ENCODE data around the gene TMEM135.
"Not testable (repeated sequence)": the region's sequence is repeated elsewhere in the genome, so short reads cannot be mapped to it uniquely, and the experiment has no call there.

The TMEM135 gene

GRCh38 chr11:87081358-87081757, 43.6 kb downstream of the TMEM135 start:
- DNase-seq, result no peak

GRCh38 chr11:87082590-87082989, 44.9 kb downstream of the TMEM135 start:
- no peak for DNase-seq

GRCh38 chr11:87083029-87083428, 45.3 kb downstream of the TMEM135 start:
- no peak for DNase-seq

- peak; percentile 33 for DNase-seq
Measured at GRCh38 chr11:87092159-87092558, 54.4 kb downstream of the TMEM135 start.

- no peak for DNase-seq
Measured at GRCh38 chr11:87092567-87092966, 54.8 kb downstream of the TMEM135 start.

- peak; percentile 30 for DNase-seq
Measured at GRCh38 chr11:87097582-87097981, 59.8 kb downstream of the TMEM135 start.

- DNase-seq, result no peak
Measured at GRCh38 chr11:87101956-87102580, 64.3 kb downstream of the TMEM135 start.

GRCh38 chr11:87105826-87106225, 68.1 kb downstream of the TMEM135 start:
- DNase-seq, result not testable (repeated sequence)

- DNase-seq, result not testable (repeated sequence)
Measured at GRCh38 chr11:87107379-87107778, 69.6 kb downstream of the TMEM135 start.

GRCh38 chr11:87110443-87111131, 72.9 kb downstream of the TMEM135 start:
- no peak for DNase-seq

- no peak for DNase-seq
Measured at GRCh38 chr11:87114093-87114492, 76.4 kb downstream of the TMEM135 start.

- DNase-seq, result no peak
Measured at GRCh38 chr11:87116185-87116584, 78.5 kb downstream of the TMEM135 start.

- DNase-seq, result no peak
Measured at GRCh38 chr11:87120937-87121336, 83.2 kb downstream of the TMEM135 start.

- DNase-seq, result no peak
Measured at GRCh38 chr11:87122852-87123251, 85.1 kb downstream of the TMEM135 start.

GRCh38 chr11:87125257-87125656, 87.5 kb downstream of the TMEM135 start:
- no peak for DNase-seq

GRCh38 chr11:87127101-87127500, 89.4 kb downstream of the TMEM135 start:
- DNase-seq, result no peak

- DNase-seq, result no peak
Measured at GRCh38 chr11:87128372-87128771, 90.6 kb downstream of the TMEM135 start.

- DNase-seq, result no peak
Measured at GRCh38 chr11:87134524-87135106, 96.9 kb downstream of the TMEM135 start.

GRCh38 chr11:87136236-87136635, 98.5 kb downstream of the TMEM135 start:
- no peak for DNase-seq

GRCh38 chr11:87137711-87138110, 100.0 kb downstream of the TMEM135 start:
- DNase-seq, result peak; percentile 9

GRCh38 chr11:87139475-87139874, 101.7 kb downstream of the TMEM135 start:
- no peak for DNase-seq

GRCh38 chr11:87141322-87141721, 103.6 kb downstream of the TMEM135 start:
- no peak for DNase-seq

GRCh38 chr11:87141980-87142514, 104.3 kb downstream of the TMEM135 start:
- DNase-seq, result no peak

- DNase-seq, result no peak
Measured at GRCh38 chr11:87142594-87142993, 104.9 kb downstream of the TMEM135 start.

All from fibroblast of skin of back (primary cell).